Right ventricle myocardium superior (tissue), 1 donor: ENCODE results near the gene NFRKB. TPM values are rescaled to one million over a fixed set of nuclear protein-coding genes. Genes with fewer than 3 reads are reported as not detected.
A peak's percentile ranks its signal among the peaks of the same experiment; 100 is the strongest.
"Not testable (repeated sequence)": the region's sequence is repeated elsewhere in the genome, so short reads cannot be mapped to it uniquely, and the experiment has no call there.

Experiments used
- ATAC-seq: fragments of 200-7000 bp; cut with Tn5 transposase; one replicate; pipeline ENCODE4 v1.9.1; 2020; ENCODE audit warnings: mild to moderate bottlenecking; ENCODE audit not compliant: poor library complexity
- DNase-seq: peaks from one replicate; pipeline ENCODE4 v3.0.0-alpha.2; 2020
- intact Hi-C: fragments of 100-400 bp; cut with DNase I; formaldehyde crosslinking; loops from one replicate; pipeline ENCODE4 v1.11.2; 2022
- total RNA-seq: library from RNA; stranded (reverse); fragmentation: NEBNext Ultra II Directional; extraction: Animal tissue kit (Norgen Biotek cat#: 25700); gene quantifications from one replicate; pipeline ENCODE4 v1.2.1, GENCODE V29; 2021
- donor health status: DM: no; HTN: yes; CAD: no; lungs with severe emphysema.

Gene NFRKB
- total RNA-seq, 1 donor from 2014 or later, result 9.5 TPM

GRCh38 chr11:129852125-129852740 lies 43.1 kb downstream of the NFRKB start:
- DNase-seq, result no peak
- no peak for ATAC-seq
- intact Hi-C loops, result no loop called here

- intact Hi-C loops, result no loop called here
- DNase-seq, result no peak
- ATAC-seq, result no peak
These were observed 45.8 kb downstream of the NFRKB start for GRCh38 chr11:129849447-129850130.

- intact Hi-C loops, DNase-seq, ATAC-seq: not testable (repeated sequence)
These were observed 48.0 kb downstream of the NFRKB start for GRCh38 chr11:129847361-129847760.

GRCh38 chr11:129846508-129847335 lies 48.7 kb downstream of the NFRKB start:
- ATAC-seq, result peak; percentile 48
- no peak for DNase-seq
- intact Hi-C loops, result no loop called here

Other genes starting within 250 kb of the NFRKB start
- not detected for gene TMEM45B, start 79.7 kb downstream of the NFRKB start, total RNA-seq
- gene PRDM10, start 107.3 kb upstream of the NFRKB start, total RNA-seq, result 4.9 TPM
- gene APLP2, start 174.3 kb upstream of the NFRKB start, total RNA-seq, result 268 TPM